Astrocyte (in vitro differentiated cells and primary cell): ENCODE data around the gene CLEC16A. TPM values are rescaled to one million over a fixed set of nuclear protein-coding genes. Genes with fewer than 3 reads are reported as not detected.

Experiments
- DNase-seq: peaks from one replicate; pipeline ENCODE4 v3.0.0-alpha.2; 2010; ENCODE audit warnings: low read depth
- FAIRE-seq: peaks from 2 replicates; lab custom pipeline; 2011; peaks lifted over from hg19 to GRCh38; lab: Jason Lieb, UNC
- H2AFZ ChIP-seq: 2 replicates; pipeline ENCODE4 v1.6.0; 2012; ENCODE audit warnings: low read depth, low read length, inconsistent platforms
- H3K27ac ChIP-seq: 2 replicates; pipeline ENCODE4 v1.5.1; 2011; ENCODE audit warnings: low read depth, low read length, inconsistent platforms
- H3K27me3 ChIP-seq: 2 replicates; pipeline ENCODE4 v1.6.0; 2011; ENCODE audit warnings: low read length, inconsistent platforms; ENCODE audit not compliant: insufficient read depth
- H3K36me3 ChIP-seq: 2 replicates; pipeline ENCODE4 v1.5.1; 2011; ENCODE audit warnings: low read length, inconsistent platforms; ENCODE audit not compliant: insufficient read depth
- H3K4me1 ChIP-seq: 2 replicates; pipeline ENCODE4 v1.5.1; 2011; ENCODE audit warnings: low read length, inconsistent platforms; ENCODE audit not compliant: insufficient read depth
- H3K4me2 ChIP-seq: 2 replicates; pipeline ENCODE4 v1.6.0; 2012; ENCODE audit warnings: low read length, inconsistent platforms
- H3K4me3 ChIP-seq: 2 replicates; pipeline ENCODE4 v1.5.1; 2011; ENCODE audit warnings: low read depth, mild to moderate bottlenecking, low read length, inconsistent platforms; ENCODE audit not compliant: insufficient read depth
- H3K79me2 ChIP-seq: 2 replicates; pipeline ENCODE4 v1.6.0; 2012; ENCODE audit warnings: mild to moderate bottlenecking, low read length, inconsistent platforms; ENCODE audit not compliant: insufficient read depth
- H3K9ac ChIP-seq: 2 replicates; pipeline ENCODE4 v1.6.0; 2012; ENCODE audit warnings: mild to moderate bottlenecking, low read length, inconsistent platforms
- H3K9me3 ChIP-seq: 2 replicates; pipeline ENCODE4 v1.5.1; 2012; ENCODE audit warnings: low read depth, mild to moderate bottlenecking, low read length, inconsistent platforms; ENCODE audit not compliant: insufficient read depth
- H4K20me1 ChIP-seq: 2 replicates; pipeline ENCODE4 v1.6.0; 2012; ENCODE audit warnings: low read length, inconsistent platforms; ENCODE audit not compliant: insufficient read depth
- H3K27ac Mint-ChIP-seq: one replicate; pipeline ENCODE4 v1.8.0; 2021; ENCODE audit warnings: mild to moderate bottlenecking, mixed read lengths; ENCODE audit not compliant: unreplicated experiment
- H3K27me3 Mint-ChIP-seq: one replicate; pipeline ENCODE4 v1.8.0; 2021; ENCODE audit warnings: low read depth, mixed read lengths; ENCODE audit not compliant: unreplicated experiment
- H3K36me3 Mint-ChIP-seq: one replicate; pipeline ENCODE4 v1.8.0; 2021; ENCODE audit warnings: low read depth, mixed read lengths; ENCODE audit not compliant: unreplicated experiment
- H3K4me1 Mint-ChIP-seq: one replicate; pipeline ENCODE4 v1.8.0; 2021; ENCODE audit warnings: low read depth, mixed read lengths; ENCODE audit not compliant: unreplicated experiment
- H3K4me3 Mint-ChIP-seq: one replicate; pipeline ENCODE4 v1.8.0; 2021; ENCODE audit warnings: mild to moderate bottlenecking, moderate library complexity, mixed read lengths; ENCODE audit not compliant: unreplicated experiment
- H3K9me3 Mint-ChIP-seq: one replicate; pipeline ENCODE4 v1.8.0; 2021; ENCODE audit warnings: mild to moderate bottlenecking, mixed read lengths; ENCODE audit not compliant: unreplicated experiment
- EZH2 ChIP-seq: IDR thresholded peaks from 2 replicates; pipeline ENCODE4 v1.6.1; 2012; ENCODE audit warnings: mild to moderate bottlenecking, low read length, inconsistent platforms; ENCODE audit not compliant: insufficient read depth
- total RNA-seq: library from RNA; stranded (reverse); gene quantifications from 2 replicates; pipeline ENCODE4 v1.2.1, GENCODE V29; 2021
- TF ChIP-seq, protein P1 (sequence below): IDR thresholded peaks from 2 replicates; pipeline ENCODE4 v1.5.1; 2011; ENCODE audit warnings: low read depth, mild to moderate bottlenecking, inconsistent platforms, low read length, moderate library complexity; ENCODE audit not compliant: insufficient read depth

CLEC16A gene
- total RNA-seq, 1 donor from 2014 or later, result 31.7 TPM

DNA sequence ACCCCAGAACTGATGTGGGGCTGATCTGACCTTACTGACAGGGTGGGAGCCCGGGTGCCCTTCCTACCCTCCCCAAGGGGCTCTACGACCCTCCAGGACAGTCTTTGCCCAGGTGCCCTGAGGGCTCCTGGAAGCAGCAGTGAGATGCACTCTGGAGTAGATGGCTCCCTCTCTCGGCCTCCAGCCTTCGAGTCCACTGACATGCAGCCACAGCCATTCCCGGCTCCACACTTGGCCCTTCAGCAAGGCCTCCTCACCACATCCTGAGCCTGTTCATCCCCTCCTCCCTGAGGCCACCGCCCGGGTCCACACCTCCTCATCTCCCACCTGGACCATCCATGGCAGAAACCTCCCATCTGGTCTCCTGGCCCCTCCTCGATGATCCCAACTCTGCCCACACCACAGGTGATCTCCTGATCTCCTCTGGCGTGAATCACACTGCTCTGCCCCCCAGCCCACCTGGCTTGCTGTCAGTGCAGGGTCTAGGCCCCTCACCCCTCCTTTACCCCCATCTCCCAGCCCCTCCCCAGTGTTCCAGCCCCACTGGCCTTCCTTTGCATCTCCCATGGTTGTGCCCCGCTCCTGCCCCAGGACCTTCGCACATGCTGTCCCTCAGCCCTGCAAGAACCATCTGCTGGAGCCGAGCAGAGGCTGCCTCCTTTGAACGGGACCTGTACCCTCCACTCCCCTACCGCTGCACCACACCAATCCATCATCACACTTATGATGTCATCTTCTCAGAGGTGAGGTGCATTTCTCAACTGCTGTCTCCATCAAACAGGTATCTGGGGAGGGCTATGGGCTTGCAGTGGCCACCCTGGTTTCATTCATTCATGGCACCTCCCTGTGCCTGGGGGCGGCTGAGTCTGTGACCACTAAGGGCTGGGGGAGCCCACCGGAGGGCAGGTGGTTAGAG is 267.0 kb downstream of the CLEC16A start:
- FAIRE-seq, result no peak
- H3K27ac Mint-ChIP-seq, result no peak overlapping the region

DNA sequence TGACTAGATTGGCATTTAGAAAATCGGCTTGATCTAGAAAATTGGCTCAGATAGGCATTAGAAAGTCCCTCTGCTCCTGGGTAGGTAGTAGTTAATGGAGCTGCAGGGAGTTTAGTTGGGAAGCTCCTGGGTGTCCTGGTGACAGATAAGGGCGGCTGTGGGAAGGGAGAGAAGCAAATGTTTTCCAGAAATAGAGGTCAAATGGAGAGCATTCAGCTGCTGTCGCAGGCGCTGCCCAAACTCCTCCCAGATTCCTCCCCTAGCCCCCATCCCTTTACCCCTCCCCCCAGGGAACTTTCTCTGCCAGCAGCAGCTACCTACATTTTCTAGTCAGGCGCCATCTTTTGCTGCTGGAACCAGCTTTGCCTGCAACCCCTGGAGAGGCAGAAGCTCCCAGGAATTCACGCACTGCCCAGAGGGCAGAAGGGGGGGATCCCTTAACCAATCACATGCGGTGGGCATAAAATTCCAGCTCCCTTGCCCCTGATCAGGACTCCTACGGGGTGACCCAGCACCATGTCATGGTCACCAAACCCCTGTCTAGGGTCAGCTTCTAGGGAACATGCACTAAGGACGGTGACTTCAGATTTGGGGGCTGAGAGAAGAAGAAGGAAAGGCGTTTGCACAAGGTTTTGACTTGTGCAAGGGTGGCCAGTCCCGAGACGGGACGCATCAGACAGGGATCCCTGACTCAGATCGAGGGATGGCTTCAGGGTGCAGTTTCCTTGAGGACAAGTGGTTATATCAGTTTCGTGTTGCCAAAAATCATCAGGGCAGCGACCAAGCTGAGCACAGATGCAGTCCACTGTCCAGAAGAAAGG is 267.8 kb downstream of the CLEC16A start:
- peaks cover 5% of the 10 kb centered on the region for H3K36me3 Mint-ChIP-seq
- H3K4me2 ChIP-seq, result no peak overlapping the region
- no peaks in the 10 kb centered on the region for H3K4me1 ChIP-seq
- H3K4me3 Mint-ChIP-seq, result no peak overlapping the region
- peaks cover 14% of the 10 kb centered on the region for H3K9me3 Mint-ChIP-seq
- TF ChIP-seq, protein P1, sequence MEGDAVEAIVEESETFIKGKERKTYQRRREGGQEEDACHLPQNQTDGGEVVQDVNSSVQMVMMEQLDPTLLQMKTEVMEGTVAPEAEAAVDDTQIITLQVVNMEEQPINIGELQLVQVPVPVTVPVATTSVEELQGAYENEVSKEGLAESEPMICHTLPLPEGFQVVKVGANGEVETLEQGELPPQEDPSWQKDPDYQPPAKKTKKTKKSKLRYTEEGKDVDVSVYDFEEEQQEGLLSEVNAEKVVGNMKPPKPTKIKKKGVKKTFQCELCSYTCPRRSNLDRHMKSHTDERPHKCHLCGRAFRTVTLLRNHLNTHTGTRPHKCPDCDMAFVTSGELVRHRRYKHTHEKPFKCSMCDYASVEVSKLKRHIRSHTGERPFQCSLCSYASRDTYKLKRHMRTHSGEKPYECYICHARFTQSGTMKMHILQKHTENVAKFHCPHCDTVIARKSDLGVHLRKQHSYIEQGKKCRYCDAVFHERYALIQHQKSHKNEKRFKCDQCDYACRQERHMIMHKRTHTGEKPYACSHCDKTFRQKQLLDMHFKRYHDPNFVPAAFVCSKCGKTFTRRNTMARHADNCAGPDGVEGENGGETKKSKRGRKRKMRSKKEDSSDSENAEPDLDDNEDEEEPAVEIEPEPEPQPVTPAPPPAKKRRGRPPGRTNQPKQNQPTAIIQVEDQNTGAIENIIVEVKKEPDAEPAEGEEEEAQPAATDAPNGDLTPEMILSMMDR, result no peak
- TF ChIP-seq EZH2, result no peak
- H3K27me3 ChIP-seq, result peaks cover 3% of the 10 kb centered on the region
- no peak for FAIRE-seq
- no peaks in the 10 kb centered on the region for H3K79me2 ChIP-seq
- no peak overlapping the region for H3K27ac ChIP-seq
- H3K4me1 Mint-ChIP-seq, result no peaks in the 10 kb centered on the region
- H3K27ac Mint-ChIP-seq, result no peak overlapping the region
- H4K20me1 ChIP-seq, result no peaks in the 10 kb centered on the region
- H3K9ac ChIP-seq, result no peak overlapping the region
- no peaks in the 10 kb centered on the region for H3K36me3 ChIP-seq
- no peak overlapping the region for H3K4me3 ChIP-seq
- peaks cover 19% of the 10 kb centered on the region for H3K27me3 Mint-ChIP-seq
- H2AFZ ChIP-seq, result no peak overlapping the region
- DNase-seq, result no peak
- H3K9me3 ChIP-seq, result peaks cover 11% of the 10 kb centered on the region

More for the DNA sequence above, 267.0 kb downstream of the CLEC16A start:
- Histone ChIP-seq H2AFZ (no peak overlapping the region), H3K9me3 (peaks cover 10% of the 10 kb centered on the region), H3K27ac (no peak overlapping the region), H3K4me3 (no peak overlapping the region), H3K79me2 (no peaks in the 10 kb centered on the region), H3K4me2 (no peak overlapping the region), H4K20me1 (no peaks in the 10 kb centered on the region), H3K4me1 (no peaks in the 10 kb centered on the region), H3K9ac (no peak overlapping the region), H3K36me3 (no peaks in the 10 kb centered on the region), H3K27me3 (peaks cover 3% of the 10 kb centered on the region)
- peaks cover 5% of the 10 kb centered on the region for H3K36me3 Mint-ChIP-seq
- H3K9me3 Mint-ChIP-seq, result peaks cover 16% of the 10 kb centered on the region
- peaks cover 19% of the 10 kb centered on the region for H3K27me3 Mint-ChIP-seq
- TF ChIP-seq EZH2, result no peak
- TF ChIP-seq, protein P1, result no peak
- DNase-seq, result no peak
- no peak overlapping the region for H3K4me3 Mint-ChIP-seq
- H3K4me1 Mint-ChIP-seq, result peaks cover 2% of the 10 kb centered on the region
